ENCODE data around the gene DRD1. TPM values are rescaled to one million over a fixed set of nuclear protein-coding genes. Genes with fewer than 3 reads are reported as not detected.
"Not testable (repeated sequence)": the region's sequence is repeated elsewhere in the genome, so short reads cannot be mapped to it uniquely, and the experiment has no call there.

Gene DRD1
- total RNA-seq, 8 experiments from 2014 or later, result 0.08 to 18.5 (median 1.3) TPM

GRCh38 chr5:175464942-175465233 is 20.9 kb upstream of the DRD1 start:
- ATAC-seq (replicated peaks in 6 of 8), result peak in 5 of 8 experiments; percentile 10 to 43 (median 29)
- H3K27ac ChIP-seq, result no peak overlapping the region
- in situ Hi-C loops (cut with MboI; ENCODE audit: low pct_unique_long_range_greater_than_20kb in 2 of 9, low sequenced_read_pairs in 9 of 9, unreplicated experiment in 9 of 9), result no loop called here
- H3K4me1 ChIP-seq (replicated peaks in 1 of 2), result no peaks in the 10 kb centered on the region
- WGBS, 10 experiments, result 0 to 6% (median 0%) methylated on average over 1 to 3 of the region's 3 CpGs; no CpG with 5 or more reads in 2 of the 10 experiments
- H3K4me3 ChIP-seq, result no peak overlapping the region

- in situ Hi-C loops (cut with MboI; ENCODE audit: low pct_unique_long_range_greater_than_20kb in 2 of 9, low sequenced_read_pairs in 9 of 9, unreplicated experiment in 9 of 9), result no loop called here
- H3K27ac ChIP-seq, result no peak overlapping the region
- peak; percentile 78 to 97 (median 91) for ATAC-seq (replicated peaks in 6 of 8)
Observed at GRCh38 chr5:175464074-175464941, 20.3 kb upstream of the DRD1 start.

DNA sequence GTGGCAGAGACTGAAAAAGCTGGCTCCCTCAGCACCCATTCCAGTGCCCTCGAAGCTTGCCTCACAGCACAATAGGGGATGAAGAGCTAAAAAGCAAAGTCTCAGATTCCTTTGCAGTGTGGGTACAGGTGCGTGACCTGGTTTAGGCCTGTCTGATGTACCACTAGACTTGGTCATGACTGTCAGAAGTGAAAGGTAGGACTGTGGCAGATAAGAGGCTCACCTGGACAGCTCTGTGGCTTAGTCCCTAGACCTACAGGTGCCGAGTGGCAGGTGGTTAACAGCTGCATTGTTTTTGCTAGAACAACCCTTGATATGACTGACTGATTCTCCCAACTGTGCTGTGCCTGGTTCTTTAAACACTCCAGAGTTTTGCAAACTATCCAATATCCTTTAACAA is 19.7 kb upstream of the DRD1 start:
- no peak overlapping the region for H3K27ac ChIP-seq
- no peak for ATAC-seq (replicated peaks in 6 of 8)
- H3K4me1 ChIP-seq (replicated peaks in 1 of 2), result no peaks in the 10 kb centered on the region
- H3K4me3 ChIP-seq, result no peak overlapping the region
- 10 to 100% (median 49%) methylated on average over 1 to 2 of the region's 3 CpGs; no CpG with 5 or more reads in 2 of the 10 experiments for WGBS, 10 experiments
- in situ Hi-C loops (cut with MboI; ENCODE audit: low pct_unique_long_range_greater_than_20kb in 2 of 9, low sequenced_read_pairs in 9 of 9, unreplicated experiment in 9 of 9), result no loop called here

More at GRCh38 chr5:175464074-175464941, 20.3 kb upstream of the DRD1 start:
- WGBS, 10 experiments, result 27 to 90% (median 56%) methylated on average over 1 to 9 of the region's 11 CpGs
- no peak overlapping the region for H3K4me3 ChIP-seq
- H3K4me1 ChIP-seq (replicated peaks in 1 of 2), result no peaks in the 10 kb centered on the region

DNA sequence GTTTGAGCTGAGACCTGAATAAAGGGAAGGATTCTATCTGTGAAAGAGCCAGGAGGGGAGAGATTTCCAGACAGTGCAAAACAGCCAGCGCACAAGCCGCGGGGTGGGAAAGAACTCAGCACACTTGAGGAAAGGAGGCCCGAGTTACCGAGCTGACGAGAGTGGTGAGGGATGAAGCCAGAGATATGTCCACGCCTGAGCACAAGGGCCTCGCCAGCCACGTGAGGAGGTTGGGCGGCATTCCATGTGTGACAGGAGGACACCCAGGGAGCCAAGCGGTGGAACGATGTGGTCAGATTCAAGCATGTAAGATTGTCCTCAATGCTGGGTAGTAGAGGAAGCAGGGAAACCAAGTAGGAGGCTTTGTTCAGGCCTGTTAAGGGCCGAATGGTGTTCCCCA is 17.4 kb upstream of the DRD1 start:
- in situ Hi-C loops (cut with MboI; ENCODE audit: low pct_unique_long_range_greater_than_20kb in 2 of 9, low sequenced_read_pairs in 9 of 9, unreplicated experiment in 9 of 9), result no loop called here
- no peak for ATAC-seq (replicated peaks in 6 of 8)
- WGBS, 10 experiments, result 72 to 95% (median 87%) methylated on average over 2 to 12 of the region's 13 CpGs; no CpG with 5 or more reads in 2 of the 10 experiments
- Histone ChIP-seq H3K27ac (no peak overlapping the region), H3K4me1 (replicated peaks in 1 of 2) (no peaks in the 10 kb centered on the region), H3K4me3 (no peak overlapping the region)

DNA sequence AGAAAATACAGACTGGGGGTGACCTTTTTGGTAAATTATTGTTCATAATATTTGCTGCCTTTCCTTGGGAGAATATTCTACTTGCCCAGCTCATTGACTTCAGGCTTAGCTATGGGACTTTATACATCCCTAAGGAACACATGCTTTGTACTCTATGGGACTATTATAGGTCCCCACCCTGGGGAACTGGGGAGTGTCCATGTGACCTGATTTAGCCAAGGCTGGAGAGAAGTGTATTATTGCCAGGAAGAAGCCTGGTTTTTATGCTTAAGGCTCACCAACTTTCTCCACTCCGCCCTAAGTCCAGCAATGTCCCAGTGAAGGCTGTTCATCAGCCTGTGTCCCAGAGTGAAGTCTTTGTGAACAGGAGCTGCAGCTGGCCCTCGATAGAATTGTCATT is 16.6 kb upstream of the DRD1 start:
- ATAC-seq (replicated peaks in 6 of 8), result peak in 3 of 8 experiments; percentile 12 to 62 (median 49)
- WGBS, 10 experiments, result 36 to 100% methylated on average over 1 of the region's 2 CpGs; no CpG with 5 or more reads in 8 of the 10 experiments
- H3K4me3 ChIP-seq, result no peak overlapping the region
- H3K4me1 ChIP-seq (replicated peaks in 1 of 2), result peaks cover 0 to 2% of the 10 kb centered on the region in 2 donors
- in situ Hi-C loops (cut with MboI; ENCODE audit: low pct_unique_long_range_greater_than_20kb in 2 of 9, low sequenced_read_pairs in 9 of 9, unreplicated experiment in 9 of 9), result no loop called here
- no peak overlapping the region for H3K27ac ChIP-seq

GRCh38 chr5:175460126-175460525 is 16.1 kb upstream of the DRD1 start:
- Histone ChIP-seq H3K27ac (no peak overlapping the region), H3K4me1 (replicated peaks in 1 of 2) (peaks cover 0 to 2% of the 10 kb centered on the region in 2 donors), H3K4me3 (no peak overlapping the region)
- WGBS, 10 experiments, result 5 to 92% (median 57%) methylated on average over 2 to 7 of the region's 7 CpGs; no CpG with 5 or more reads in 1 of the 10 experiments
- ATAC-seq (replicated peaks in 6 of 8), result peak in 3 of 8 experiments; percentile 60 to 83 (median 74)
- in situ Hi-C loops (cut with MboI; ENCODE audit: low pct_unique_long_range_greater_than_20kb in 2 of 9, low sequenced_read_pairs in 9 of 9, unreplicated experiment in 9 of 9), result no loop called here

DNA sequence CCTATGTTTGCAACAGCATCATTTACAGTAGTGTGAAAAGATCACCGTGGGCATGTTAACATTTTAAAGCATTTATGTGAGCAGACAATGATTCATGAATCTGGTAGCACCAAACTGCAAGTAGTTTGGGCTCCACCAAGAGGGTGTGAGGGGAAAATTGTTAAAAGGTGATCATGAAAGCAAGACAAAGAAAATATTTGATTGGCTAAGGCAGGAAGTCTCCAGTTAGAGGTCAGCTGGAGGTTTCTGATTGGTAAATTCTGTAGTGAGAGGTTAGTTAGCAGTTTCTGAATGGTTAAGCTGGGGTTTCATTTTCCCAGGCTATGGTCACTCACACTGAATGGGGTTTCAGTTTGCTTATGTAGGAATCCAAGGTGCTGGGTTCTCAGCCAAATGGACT is 13.5 kb upstream of the DRD1 start:
- peak in 3 of 8 experiments; percentile 19 to 40 (median 33) for ATAC-seq (replicated peaks in 6 of 8)
- H3K4me1 ChIP-seq (replicated peaks in 1 of 2), result peaks cover 0 to 2% of the 10 kb centered on the region in 2 donors
- no peak overlapping the region for H3K4me3 ChIP-seq
- no peak overlapping the region for H3K27ac ChIP-seq
- in situ Hi-C loops (cut with MboI; ENCODE audit: low pct_unique_long_range_greater_than_20kb in 2 of 9, low sequenced_read_pairs in 9 of 9, unreplicated experiment in 9 of 9), result no loop called here
- 0 to 100% (median 33%) methylated on average over 1 of the region's 1 CpG; no CpG with 5 or more reads in 4 of the 10 experiments for WGBS, 10 experiments

- Histone ChIP-seq H3K27ac (no peak overlapping the region), H3K4me1 (replicated peaks in 1 of 2) (peaks cover 4 to 5% of the 10 kb centered on the region in 2 donors), H3K4me3 (no peak overlapping the region)
- ATAC-seq (replicated peaks in 6 of 8), result peak in 4 of 8 experiments; percentile 18 to 94 (median 82)
- in situ Hi-C loops (cut with MboI; ENCODE audit: low pct_unique_long_range_greater_than_20kb in 2 of 9, low sequenced_read_pairs in 9 of 9, unreplicated experiment in 9 of 9), result no loop called here
- WGBS, 10 experiments, result 49 to 86% (median 73%) methylated on average over 5 to 11 of the region's 11 CpGs
Observed at GRCh38 chr5:175456105-175456742, 12.2 kb upstream of the DRD1 start.

DNA sequence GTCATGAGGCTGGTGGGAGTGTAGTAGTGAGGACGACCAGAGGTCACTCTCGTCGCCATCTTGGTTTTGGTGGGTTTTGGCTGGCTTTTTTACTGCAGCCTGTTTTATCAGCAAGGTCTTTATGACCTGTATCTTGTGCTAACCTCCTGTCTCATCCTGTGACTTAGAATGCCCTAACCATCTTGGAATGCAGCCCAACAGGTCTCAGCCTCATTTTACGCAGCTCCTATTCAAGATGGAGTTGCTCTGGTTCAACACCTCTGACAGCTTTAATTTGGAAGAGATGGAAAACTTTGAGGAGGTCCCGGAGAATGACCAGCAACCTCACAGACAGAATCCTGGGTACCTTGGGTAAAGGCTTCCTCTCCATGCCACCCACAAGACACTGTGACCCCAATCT is 10.4 kb upstream of the DRD1 start:
- in situ Hi-C loops (cut with MboI; ENCODE audit: low pct_unique_long_range_greater_than_20kb in 2 of 9, low sequenced_read_pairs in 9 of 9, unreplicated experiment in 9 of 9); H3K4me3 ChIP-seq; ATAC-seq (replicated peaks in 6 of 8); H3K4me1 ChIP-seq (replicated peaks in 1 of 2); H3K27ac ChIP-seq: not testable (repeated sequence)
- WGBS, 10 experiments, result 25 to 90% (median 64%) methylated on average over 1 to 4 of the region's 5 CpGs; no CpG with 5 or more reads in 4 of the 10 experiments

DNA sequence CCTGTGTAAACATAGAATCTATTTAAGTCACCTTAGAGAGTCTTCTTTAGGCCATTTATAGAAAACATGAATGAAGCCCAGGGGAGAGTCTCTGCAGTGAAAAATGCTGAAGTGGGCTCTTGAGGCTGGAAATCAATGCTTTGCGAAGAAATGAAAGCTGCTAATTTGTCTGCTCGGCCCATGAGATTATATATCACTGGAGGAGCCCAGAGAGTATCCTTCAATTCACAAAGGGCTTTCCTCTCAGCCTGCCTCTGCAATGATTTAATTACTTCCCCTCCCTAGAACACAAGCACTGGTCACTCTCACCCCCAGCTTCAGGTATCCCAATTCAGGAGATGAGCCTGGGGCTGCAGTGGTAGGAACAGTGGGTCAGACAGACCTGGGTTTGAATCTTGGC is 8.2 kb upstream of the DRD1 start:
- no peak overlapping the region for H3K4me3 ChIP-seq
- in situ Hi-C loops (cut with MboI; ENCODE audit: low pct_unique_long_range_greater_than_20kb in 2 of 9, low sequenced_read_pairs in 9 of 9, unreplicated experiment in 9 of 9), result no loop called here
- H3K27ac ChIP-seq, result no peak overlapping the region
- peaks cover 4 to 5% of the 10 kb centered on the region in 2 donors for H3K4me1 ChIP-seq (replicated peaks in 1 of 2)
- ATAC-seq (replicated peaks in 6 of 8), result peak in 5 of 8 experiments; percentile 24 to 89 (median 68)
- WGBS, 10 experiments, result 25 to 67% (median 44%) methylated on average over 2 of the region's 2 CpGs; no CpG with 5 or more reads in 6 of the 10 experiments

DNA sequence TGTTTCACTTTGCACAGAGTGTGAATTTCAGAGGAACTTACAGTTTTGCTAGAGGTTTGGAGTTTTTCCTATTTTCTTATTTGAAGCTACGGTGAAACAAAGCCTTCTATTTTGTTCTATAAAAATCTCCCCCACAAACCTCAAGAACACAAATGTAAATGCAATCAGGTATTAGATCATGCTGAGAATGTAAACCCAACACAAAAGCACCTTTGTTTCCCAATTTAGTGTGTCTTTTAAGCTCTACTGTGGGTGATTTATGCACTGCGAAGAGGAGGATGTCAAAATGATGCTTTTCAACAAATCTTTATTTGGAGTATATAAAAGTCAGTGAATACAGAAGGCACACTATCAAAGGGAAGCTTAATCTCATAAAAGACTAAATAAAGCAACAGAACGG is 4.3 kb upstream of the DRD1 start:
- no peak for ATAC-seq (replicated peaks in 6 of 8)
- no peak overlapping the region for H3K4me3 ChIP-seq
- peaks cover 2 to 4% of the 10 kb centered on the region in 2 donors for H3K4me1 ChIP-seq (replicated peaks in 1 of 2)
- in situ Hi-C loops (cut with MboI; ENCODE audit: low pct_unique_long_range_greater_than_20kb in 2 of 9, low sequenced_read_pairs in 9 of 9, unreplicated experiment in 9 of 9), result loop anchor here (5.0 to 25.0 kb wide), 5 partner anchors 236 to 503 kb away; no protein-coding TSS in a partner anchor
- H3K27ac ChIP-seq, result no peak overlapping the region
- WGBS, 10 experiments, result 9 to 71% (median 27%) methylated on average over 1 to 3 of the region's 3 CpGs; no CpG with 5 or more reads in 1 of the 10 experiments

GRCh38 chr5:175447571-175447970 is 3.6 kb upstream of the DRD1 start:
- 0 to 100% (median 42%) methylated on average over 1 to 2 of the region's 2 CpGs; no CpG with 5 or more reads in 1 of the 10 experiments for WGBS, 10 experiments
- H3K4me1 ChIP-seq (replicated peaks in 1 of 2), result peaks cover 2 to 4% of the 10 kb centered on the region in 2 donors
- H3K27ac ChIP-seq, result no peak overlapping the region
- in situ Hi-C loops (cut with MboI; ENCODE audit: low pct_unique_long_range_greater_than_20kb in 2 of 9, low sequenced_read_pairs in 9 of 9, unreplicated experiment in 9 of 9), result loop anchor here (5.0 to 25.0 kb wide), 5 partner anchors 235 to 503 kb away; no protein-coding TSS in a partner anchor
- no peak for ATAC-seq (replicated peaks in 6 of 8)
- no peak overlapping the region for H3K4me3 ChIP-seq

DNA sequence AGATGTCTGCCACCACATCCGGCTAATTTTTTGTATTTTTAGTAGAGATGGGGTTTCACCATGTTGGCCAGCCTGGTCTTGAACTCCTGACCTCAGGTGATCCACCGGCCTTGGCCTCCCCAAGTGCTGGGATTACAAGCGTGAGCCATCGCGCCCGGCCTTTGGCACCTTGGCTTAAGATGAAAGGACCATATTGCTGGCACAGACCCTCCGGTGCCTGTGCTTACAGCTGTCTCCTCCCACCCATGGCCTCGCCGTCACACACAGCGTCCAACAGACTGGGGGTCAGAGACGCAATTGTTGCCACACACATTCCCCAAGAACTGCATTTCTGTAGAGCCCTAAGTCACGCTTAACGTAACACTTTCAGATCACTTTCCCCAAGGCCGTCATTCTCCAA is 2.4 kb upstream of the DRD1 start:
- 70 to 100% (median 85%) methylated on average over 1 to 9 of the region's 14 CpGs; no CpG with 5 or more reads in 1 of the 10 experiments for WGBS, 10 experiments
- H3K4me3 ChIP-seq; H3K27ac ChIP-seq; H3K4me1 ChIP-seq (replicated peaks in 1 of 2); ATAC-seq (replicated peaks in 6 of 8): not testable (repeated sequence)
- in situ Hi-C loops (cut with MboI; ENCODE audit: low pct_unique_long_range_greater_than_20kb in 2 of 9, low sequenced_read_pairs in 9 of 9, unreplicated experiment in 9 of 9), result loop anchor here (5.0 to 25.0 kb wide), 5 partner anchors 234 to 502 kb away; no protein-coding TSS in a partner anchor
